HepG2 (cell line): ENCODE results near the gene C14orf93. TPM values are rescaled to one million over a fixed set of nuclear protein-coding genes. Genes with fewer than 3 reads are reported as not detected.

ENCODE experiments used
- AGO1 ChIP-seq: fragments of 200-400 bp; formaldehyde crosslinking; IDR thresholded peaks from 2 replicates; pipeline ENCODE4 v1.6.1; 2017; ENCODE audit warnings: mild to moderate bottlenecking, low read depth, low read length, moderate library complexity; ENCODE audit not compliant: poor library complexity, severe bottlenecking
- HINFP ChIP-seq: sonication (generic); formaldehyde crosslinking; IDR thresholded peaks from 2 replicates; pipeline ENCODE4 v1.4.0; 2020; ENCODE audit warnings: low read depth, mild to moderate bottlenecking, missing genetic modification reagents
- HNF4G ChIP-seq, 2 experiments: sonication (generic) in 1 of 2; formaldehyde crosslinking in 1 of 2; IDR thresholded peaks; 2 replicates each; pipeline versions ENCODE4 v1.4.0 to v1.6.1; 2011 to 2020; ENCODE audit warnings: borderline replicate concordance in 2 of 2, low read depth in 2 of 2, mild to moderate bottlenecking in 2 of 2, low read length in 1 of 2, missing genetic modification reagents in 1 of 2, moderate library complexity in 1 of 2
- IKZF5 ChIP-seq: IDR thresholded peaks from 2 replicates; pipeline ENCODE4 v1.6.1; 2018; ENCODE audit warnings: missing genetic modification reagents, mild to moderate bottlenecking, missing compliant biosample characterization
- MATR3 ChIP-seq: sonication (generic); formaldehyde crosslinking; IDR thresholded peaks from 2 replicates; pipeline ENCODE4 v1.4.0; 2020; ENCODE audit warnings: missing genetic modification reagents
- MEF2D ChIP-seq: sonication (generic); formaldehyde crosslinking; IDR thresholded peaks from 2 replicates; pipeline ENCODE4 v1.5.1; 2020; ENCODE audit warnings: mild to moderate bottlenecking, missing genetic modification reagents
- MXD3 ChIP-seq: IDR thresholded peaks from 2 replicates; pipeline ENCODE4 v1.6.1; 2016; ENCODE audit warnings: mild to moderate bottlenecking, missing biosample characterization, missing genetic modification reagents
- NCOA2 ChIP-seq: sonication (generic); formaldehyde crosslinking; IDR thresholded peaks from 2 replicates; pipeline ENCODE4 v1.8.0; 2022; ENCODE audit warnings: inconsistent platforms
- NR2C2 ChIP-seq: sonication (generic); formaldehyde crosslinking; IDR thresholded peaks from 2 replicates; pipeline ENCODE4 v1.4.0; 2020; ENCODE audit warnings: missing genetic modification reagents, mild to moderate bottlenecking, moderate library complexity, borderline replicate concordance
- RBM39 ChIP-seq: fragments of 200-400 bp; formaldehyde crosslinking; IDR thresholded peaks from one replicate; pipeline ENCODE4 v1.6.1; 2018; ENCODE audit warnings: antibody characterized with exemption, mild to moderate bottlenecking, low read depth, low read length; ENCODE audit not compliant: poor library complexity, severe bottlenecking
- RFXANK ChIP-seq: IDR thresholded peaks from 2 replicates; pipeline ENCODE4 v1.6.1; 2016
- SOX6 ChIP-seq, 2 experiments: fragments of 450-650 bp in 1 of 2; sonication (generic) in 1 of 2; formaldehyde crosslinking in 1 of 2; IDR thresholded peaks; 2 replicates each; pipeline versions ENCODE4 v1.4.0 to v1.6.1; 2017 to 2020; ENCODE audit warnings: antibody characterized with exemption in 1 of 2, mild to moderate bottlenecking in 1 of 2, missing genetic modification reagents in 1 of 2
- XRCC5 ChIP-seq: fragments of 200-400 bp; formaldehyde crosslinking; optimal IDR thresholded peaks from 2 replicates; pipeline ENCODE3; 2017; ENCODE audit warnings: mild to moderate bottlenecking, low read length
- ZMYM3 ChIP-seq: sonication (generic); formaldehyde crosslinking; IDR thresholded peaks from 2 replicates; pipeline ENCODE4 v1.5.1; 2020; ENCODE audit warnings: mild to moderate bottlenecking, missing genetic modification reagents
- ZNF501 ChIP-seq: sonication (generic); formaldehyde crosslinking; IDR thresholded peaks from 2 replicates; pipeline ENCODE4 v1.5.1; 2020; ENCODE audit warnings: mild to moderate bottlenecking, moderate library complexity, missing genetic modification reagents
- ZNF513 ChIP-seq: sonication (generic); formaldehyde crosslinking; conservative IDR thresholded peaks from 2 replicates; pipeline ENCODE4 v1.5.0; 2020; ENCODE audit warnings: missing genetic modification reagents
- ZNF605 ChIP-seq: sonication (generic); formaldehyde crosslinking; IDR thresholded peaks from 2 replicates; pipeline ENCODE4 v1.8.0; 2022; ENCODE audit warnings: mild to moderate bottlenecking, missing genetic modification reagents
- ZNF687 ChIP-seq: sonication (generic); formaldehyde crosslinking; IDR thresholded peaks from 2 replicates; pipeline ENCODE4 v1.5.1; 2020; ENCODE audit warnings: mild to moderate bottlenecking, missing genetic modification reagents, moderate library complexity
- ZNF761 ChIP-seq: sonication (generic); formaldehyde crosslinking; conservative IDR thresholded peaks from 2 replicates; pipeline ENCODE4 v1.4.0; 2020; ENCODE audit warnings: mild to moderate bottlenecking, missing genetic modification reagents
- polyA plus RNA-seq, 8 experiments: library from polyadenylated mRNA; depleted of rRNA in 3 of 8; stranded (reverse) in 7 of 8; unstranded in 1 of 8; fragments of >200 nt; fragmentation: Illumina TruSeq in 4 of 8; extraction: Trizol in 4 of 8; gene quantifications; 2 replicates each; pipeline versions ENCODE4 v1.2.1 to v1.2.3, GENCODE V29; 2011 to 2016; ENCODE audit warnings: low read depth in 4 of 8, missing spikeins in 1 of 8, mixed read lengths in 1 of 8; ENCODE audit not compliant: insufficient read depth in 1 of 8
- total RNA-seq, 5 experiments: library from RNA; depleted of rRNA; stranded (reverse); fragments of >200 nt; fragmentation: Illumina TruSeq; extraction: Trizol; gene quantifications; 2 replicates each; pipeline ENCODE4 v1.2.3, GENCODE V29; 2016; ENCODE audit warnings: low read depth in 1 of 5

The C14orf93 gene
- total and polyA plus RNA-seq, 2 of the 13 experiments (the other 11 are each of a cell fraction or from before 2014, with no cell fraction given), result 11.4 to 22.5 TPM

GRCh38 chr14:22978981-22979671 lies 30.8 kb downstream of the C14orf93 start (continued):
- TF ChIP-seq HINFP (peak; percentile 31; the same call in 1 of the 2 replicates), RBM39 (peak; percentile 46), ZNF687 (peak; percentile 98), RFXANK (CRISPR knock-in tag) (no peak), ZMYM3 (0 out of 2 replicates have a peak, but pooled peaks have one; percentile 51), MEF2D (CRISPR knock-in tag) (peak; percentile 92), NR2C2 (CRISPR knock-in tag) (0 out of 2 replicates have a peak, but pooled peaks have one; percentile 31), ZNF513 (CRISPR knock-in tag) (no peak), XRCC5 (peak; percentile 51), MXD3 (CRISPR knock-in tag) (peak; percentile 79; the same call in 1 of the 2 replicates), HNF4G (IDR thresholded peaks at IDR 0.05; ENCODE audit: borderline replicate concordance, low read depth, low read length) (no peak), HNF4G (CRISPR knock-in tag; IDR thresholded peaks at IDR 0.05; ENCODE audit: borderline replicate concordance, low read depth) (0 out of 2 replicates have a peak, but pooled peaks have one; percentile 20), ZNF501 (CRISPR knock-in tag) (no peak), NCOA2 (CRISPR knock-in tag) (no peak; the same call in 1 of the 2 replicates), IKZF5 (CRISPR knock-in tag) (0 out of 2 replicates have a peak, but pooled peaks have one; percentile 17), ZNF761 (CRISPR knock-in tag) (0 out of 2 replicates have a peak, but pooled peaks have one; percentile 14), AGO1 (peak; percentile 84), MATR3 (CRISPR knock-in tag) (peak; percentile 95; the same call in 1 of the 2 replicates), SOX6 (IDR thresholded peaks at IDR 0.05) (no peak), SOX6 (CRISPR knock-in tag; IDR thresholded peaks at IDR 0.05) (no peak), ZNF605 (CRISPR knock-in tag) (no peak)
